GM20000 (cell line): Measurements from ENCODE around the gene NAP1L5.

Source experiments
- DNase-seq: peaks from one replicate; pipeline ENCODE4 v3.0.0; 2012; ENCODE audit warnings: low spot score
- CTCF ChIP-seq: IDR thresholded peaks from 2 replicates; pipeline ENCODE4 v1.5.1; 2012; ENCODE audit warnings: mild to moderate bottlenecking, control low read depth; ENCODE audit errors: extremely low read depth, missing control alignments

NAP1L5 gene

GRCh38 chr4:88742561-88742960, 44.9 kb upstream of the NAP1L5 start:
- TF ChIP-seq CTCF: no peak
- no peak for DNase-seq

GRCh38 chr4:88738180-88738579, 40.6 kb upstream of the NAP1L5 start:
- TF ChIP-seq CTCF: no peak
- no peak for DNase-seq

GRCh38 chr4:88737307-88737941, 39.8 kb upstream of the NAP1L5 start:
- peak; percentile 50 for DNase-seq

GRCh38 chr4:88736264-88736663, 38.6 kb upstream of the NAP1L5 start:
- DNase-seq: no peak
- no peak for TF ChIP-seq CTCF

More at GRCh38 chr4:88737307-88737941, 39.8 kb upstream of the NAP1L5 start:
- no peak for TF ChIP-seq CTCF

GRCh38 chr4:88735564-88735963, 37.9 kb upstream of the NAP1L5 start:
- TF ChIP-seq CTCF: no peak
- DNase-seq: no peak

- no peak for DNase-seq
- no peak for TF ChIP-seq CTCF
Measured at GRCh38 chr4:88734403-88734949, 36.8 kb upstream of the NAP1L5 start.

GRCh38 chr4:88732714-88733368, 35.2 kb upstream of the NAP1L5 start:
- TF ChIP-seq CTCF: no peak

More at GRCh38 chr4:88732714-88733368, 35.2 kb upstream of the NAP1L5 start:
- DNase-seq: no peak
